Measurements from ENCODE around the gene MFSD6L. TPM values are rescaled to one million over a fixed set of nuclear protein-coding genes. Genes with fewer than 3 reads are reported as not detected.
A peak's percentile ranks its signal among the peaks of the same experiment; 100 is the strongest.

Gene MFSD6L
- total RNA-seq (2014; rRNA removed; shearing (Covaris generic)) = not detected in 2 replicates

GRCh38 chr17:8798846-8799569 is at the start of gene MFSD6L:
Gene MFSD6L (minus strand): TSS chr17:8799365. CDS start chr17:8799120, 245 bp downstream.
- no peak for DNase-seq (ENCODE audit: low spot score)

- no peak for DNase-seq (ENCODE audit: low spot score)
Measured at GRCh38 chr17:8847891-8848290, 48.7 kb upstream of the MFSD6L start.

GRCh38 chr17:8846768-8847211 is 47.6 kb upstream of the MFSD6L start:
- peak; percentile 56 for DNase-seq (ENCODE audit: low spot score)

GRCh38 chr17:8844229-8845218 is 45.4 kb upstream of the MFSD6L start:
- no peak for DNase-seq (ENCODE audit: low spot score)

GRCh38 chr17:8843344-8843743 is 44.2 kb upstream of the MFSD6L start:
- no peak for DNase-seq (ENCODE audit: low spot score)

GRCh38 chr17:8841844-8842243 is 42.7 kb upstream of the MFSD6L start:
- DNase-seq (ENCODE audit: low spot score) = no peak

- no peak for DNase-seq (ENCODE audit: low spot score)
Measured at GRCh38 chr17:8839410-8839935, 40.3 kb upstream of the MFSD6L start.

GRCh38 chr17:8838551-8839095 is 39.5 kb upstream of the MFSD6L start:
- DNase-seq (ENCODE audit: low spot score) = no peak

GRCh38 chr17:8837563-8838075 is 38.5 kb upstream of the MFSD6L start:
- DNase-seq (ENCODE audit: low spot score) = peak; percentile 23

- DNase-seq (ENCODE audit: low spot score) = no peak
Measured at GRCh38 chr17:8836821-8837562, 37.8 kb upstream of the MFSD6L start.

GRCh38 chr17:8835631-8836364 is 36.6 kb upstream of the MFSD6L start:
- DNase-seq (ENCODE audit: low spot score) = no peak

GRCh38 chr17:8835106-8835505 is 35.9 kb upstream of the MFSD6L start:
- no peak for DNase-seq (ENCODE audit: low spot score)

GRCh38 chr17:8832711-8833352 is 33.7 kb upstream of the MFSD6L start:
- DNase-seq (ENCODE audit: low spot score) = no peak

- no peak for DNase-seq (ENCODE audit: low spot score)
Measured at GRCh38 chr17:8831234-8831849, 32.2 kb upstream of the MFSD6L start.

- no peak for DNase-seq (ENCODE audit: low spot score)
Measured at GRCh38 chr17:8830141-8830540, 31.0 kb upstream of the MFSD6L start.

GRCh38 chr17:8829036-8829941 is 30.1 kb upstream of the MFSD6L start:
- no peak for DNase-seq (ENCODE audit: low spot score)

GRCh38 chr17:8828517-8828875 is 29.3 kb upstream of the MFSD6L start:
- no peak for DNase-seq (ENCODE audit: low spot score)

- no peak for DNase-seq (ENCODE audit: low spot score)
Measured at GRCh38 chr17:8826808-8827435, 27.8 kb upstream of the MFSD6L start.
